K562 (cell line): ENCODE data around the gene TAS1R3. TPM values are rescaled to one million over a fixed set of nuclear protein-coding genes. Genes with fewer than 3 reads are reported as not detected.

ENCODE experiments used
- CEBPB ChIP-seq: fragments of 450-650 bp; IDR thresholded peaks from 2 replicates; pipeline ENCODE4 v1.6.1; 2016; ENCODE audit warnings: missing genetic modification characterization, missing compliant biosample characterization
- CTBP1 ChIP-seq: fragments of 450-650 bp; IDR thresholded peaks from 2 replicates; pipeline ENCODE4 v1.6.1; 2016; ENCODE audit warnings: borderline replicate concordance
- ETV6 ChIP-seq, 3 experiments: fragments of 150-350 bp in 1 of 3; sonication (generic) in 1 of 3; formaldehyde crosslinking in 1 of 3; IDR thresholded peaks; 2 replicates each; pipeline versions ENCODE4 v1.6.1 to v1.8.0; 2014 to 2022; ENCODE audit warnings: borderline replicate concordance in 2 of 3, low read depth in 2 of 3, antibody characterized with exemption in 1 of 3, low read length in 1 of 3, mild to moderate bottlenecking in 1 of 3, missing genetic modification reagents in 1 of 3
- GATAD2A ChIP-seq: fragments of 450-650 bp; IDR thresholded peaks from 2 replicates; pipeline ENCODE4 v1.6.1; 2017
- GTF3C2 ChIP-seq: IDR thresholded peaks from 3 replicates; pipeline ENCODE4 v1.6.1; 2011; ENCODE audit warnings: borderline replicate concordance, mild to moderate bottlenecking, moderate library complexity; ENCODE audit not compliant: insufficient read length; ENCODE audit errors: extremely low read depth
- HEY1 ChIP-seq: fragments of 250-450 bp; sonication (Bioruptor Pico); IDR thresholded peaks from 2 replicates; pipeline ENCODE4 v1.5.0; 2020; ENCODE audit warnings: mild to moderate bottlenecking, moderate library complexity, borderline replicate concordance
- KDM1A ChIP-seq, 2 experiments: fragments of 450-650 bp; IDR thresholded peaks; 2 replicates each; pipeline ENCODE4 v1.6.1; 2016; ENCODE audit warnings: mild to moderate bottlenecking in 2 of 2
- KLF10 ChIP-seq: fragments of 250-450 bp; sonication (Bioruptor Pico); IDR thresholded peaks from 2 replicates; pipeline ENCODE4 v1.6.1; 2021; ENCODE audit warnings: matching md5 sums
- MAFF ChIP-seq: IDR thresholded peaks from 2 replicates; pipeline ENCODE4 v1.6.1; 2012; ENCODE audit warnings: low read length, improper control_type of control experiment
- POLR2G ChIP-seq: fragments of 200-400 bp; formaldehyde crosslinking; IDR thresholded peaks from 2 replicates; pipeline ENCODE4 v1.6.1; 2017; ENCODE audit warnings: low read depth, mild to moderate bottlenecking, antibody characterized with exemption, low read length, moderate library complexity
- PREB ChIP-seq: sonication (generic); formaldehyde crosslinking; IDR thresholded peaks from 2 replicates; pipeline ENCODE4 v1.8.1; 2023; ENCODE audit warnings: mild to moderate bottlenecking, missing genetic modification reagents
- SNRNP70 ChIP-seq: fragments of 200-400 bp; formaldehyde crosslinking; optimal IDR thresholded peaks from 2 replicates; pipeline ENCODE3; 2017; ENCODE audit warnings: low read depth, low read length
- TBL1XR1 ChIP-seq, 2 experiments: IDR thresholded peaks; 2 replicates each; pipeline ENCODE4 v1.6.1; 2012; ENCODE audit warnings: improper control_type of control experiment in 2 of 2, low read length in 2 of 2, mild to moderate bottlenecking in 1 of 2
- TCF15 ChIP-seq: fragments of 250-450 bp; sonication (Bioruptor Pico); IDR thresholded peaks from 2 replicates; pipeline ENCODE4 v1.8.0; 2022; ENCODE audit warnings: moderate library complexity, mild to moderate bottlenecking, inconsistent platforms
- VEZF1 ChIP-seq: fragments of 200-800 bp; sonication (Bioruptor generic); IDR thresholded peaks from 2 replicates; pipeline ENCODE4 v1.6.1; 2017; ENCODE audit warnings: missing genetic modification characterization, missing compliant biosample characterization
- ZBTB2 ChIP-seq: fragments of 450-650 bp; IDR thresholded peaks from 2 replicates; pipeline ENCODE4 v1.6.1; 2016; ENCODE audit warnings: antibody characterized with exemption
- ZNF561 ChIP-seq: fragments of 450-650 bp; formaldehyde crosslinking; conservative IDR thresholded peaks from 2 replicates; pipeline ENCODE4 v1.4.0; 2020; ENCODE audit warnings: mild to moderate bottlenecking, moderate library complexity
- ZSCAN32 ChIP-seq: fragments of 450-650 bp; formaldehyde crosslinking; IDR thresholded peaks from 2 replicates; pipeline ENCODE4 v1.4.0; 2020; ENCODE audit warnings: mild to moderate bottlenecking, moderate library complexity
- polyA plus RNA-seq, 8 experiments: library from polyadenylated mRNA; depleted of rRNA in 4 of 8; stranded (reverse) in 5 of 8; unstranded in 3 of 8; fragments of >200 nt; fragmentation: Nextera tagmentation in 2 of 8; fragmentation: Illumina TruSeq in 1 of 8; extraction: Ambion mirVana in 2 of 8; extraction: Trizol in 1 of 8; gene quantifications; 2 replicates each; pipeline versions ENCODE4 v1.2.1 to v1.2.3, GENCODE V29; 2011 to 2014; ENCODE audit warnings: inconsistent platforms in 1 of 8, missing spikeins in 1 of 8
- total RNA-seq, 7 experiments: library from RNA; depleted of rRNA in 6 of 7; stranded (reverse); fragments of >200 nt in 6 of 7; fragmentation: Illumina TruSeq in 2 of 7; extraction: Trizol in 2 of 7; gene quantifications; 2 replicates each; pipeline versions ENCODE4 v1.2.1 to v1.2.3, GENCODE V29; 2011 to 2021; ENCODE audit warnings: low replicate concordance in 1 of 7

TAS1R3 gene
- total and polyA plus RNA-seq, 9 of the 15 experiments (the other 6 are each of a cell fraction or from before 2014, with no cell fraction given) = 0.07 to 0.13 TPM; not detected in 7

- TF ChIP-seq GTF3C2 (no peak), MAFF (peak; percentile 56; the same call in 1 of the 2 replicates), KDM1A (IDR thresholded peaks at IDR 0.05) (no peak), ZBTB2 (peak; percentile 48; the same call in 1 of the 2 replicates), POLR2G (peak; percentile 45; the same call in 1 of the 2 replicates), ETV6 (IDR thresholded peaks at IDR 0.05; ENCODE audit: borderline replicate concordance in 1 of 2, low read depth in 2 of 2, low read length in 1 of 2) (no peak), ETV6 (CRISPR knock-in tag; IDR thresholded peaks at IDR 0.05; ENCODE audit: borderline replicate concordance) (no peak), HEY1 (CRISPR knock-in tag) (no peak), KLF10 (CRISPR knock-in tag) (no peak), CEBPB (peak; percentile 44), SNRNP70 (no peak), TCF15 (CRISPR knock-in tag) (no peak), ZSCAN32 (no peak), GATAD2A (0 out of 2 replicates have a peak, but pooled peaks have one; percentile 28), CTBP1 (peak; percentile 11; the same call in 1 of the 2 replicates), TBL1XR1 (IDR thresholded peaks at IDR 0.05; ENCODE audit: low read length in 2 of 2) (no peak), VEZF1 (peak; percentile 91), PREB (CRISPR knock-in tag) (0 out of 2 replicates have a peak, but pooled peaks have one; percentile 7), ZNF561 (CRISPR knock-in tag) (no peak)
These were observed 25.6 kb upstream of the TAS1R3 start (continued) for GRCh38 chr1:1305300-1306069.
